ENCODE measurements around the gene TTYH3. TPM values are rescaled to one million over a fixed set of nuclear protein-coding genes. Genes with fewer than 3 reads are reported as not detected.

TTYH3 gene
- total and polyA plus RNA-seq, 2 of the 13 experiments (the other 11 are each of a cell fraction or from before 2014, with no cell fraction given), result 26.3 to 50.0 TPM

DNA sequence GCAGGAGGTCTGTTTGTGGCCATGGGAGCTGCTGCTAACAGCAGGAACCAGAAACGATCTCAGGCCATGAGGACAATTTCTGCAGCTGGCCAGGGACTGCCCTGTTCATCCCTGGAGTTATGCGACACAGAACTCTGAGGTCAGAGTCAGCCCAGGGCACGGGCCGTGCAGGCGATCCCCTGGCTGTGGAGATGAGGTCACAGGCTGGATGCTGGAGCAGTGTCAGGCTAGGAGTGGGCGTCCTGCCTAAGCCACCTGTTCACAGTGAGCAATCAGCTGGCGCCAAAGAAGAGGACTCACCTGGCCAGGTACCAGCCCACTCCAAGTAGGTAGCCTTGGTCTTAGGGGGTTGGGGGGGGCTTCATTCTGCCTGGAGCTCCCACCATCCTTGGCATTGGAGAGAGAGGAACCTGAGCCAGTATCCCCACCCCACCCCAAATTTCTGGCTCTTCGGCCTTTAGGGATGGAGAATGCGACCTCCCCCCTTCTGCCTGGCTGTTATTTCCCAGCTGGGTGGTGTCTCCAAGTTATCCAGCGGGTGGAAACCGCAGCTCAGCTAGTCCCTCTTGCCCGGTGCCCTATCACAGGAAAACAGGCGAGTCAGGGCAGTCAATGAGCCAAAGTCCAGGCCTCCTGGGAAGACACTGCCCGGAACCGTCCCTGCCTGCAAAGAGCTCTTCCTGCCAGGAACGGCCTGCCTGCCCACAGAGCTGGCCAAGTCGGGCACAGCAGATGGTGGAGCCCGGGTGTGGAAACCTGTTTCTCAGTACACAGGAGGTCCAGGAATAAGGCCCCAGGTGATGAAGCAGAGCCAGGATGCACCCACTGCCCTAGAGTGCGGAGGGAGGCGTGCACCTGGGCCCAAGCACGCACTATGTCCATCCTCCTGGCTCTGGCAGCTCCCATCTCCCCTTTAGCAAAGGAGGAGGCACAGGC lies 1.8 kb upstream of the TTYH3 start (continued):
- TF ChIP-seq, protein P1, sequence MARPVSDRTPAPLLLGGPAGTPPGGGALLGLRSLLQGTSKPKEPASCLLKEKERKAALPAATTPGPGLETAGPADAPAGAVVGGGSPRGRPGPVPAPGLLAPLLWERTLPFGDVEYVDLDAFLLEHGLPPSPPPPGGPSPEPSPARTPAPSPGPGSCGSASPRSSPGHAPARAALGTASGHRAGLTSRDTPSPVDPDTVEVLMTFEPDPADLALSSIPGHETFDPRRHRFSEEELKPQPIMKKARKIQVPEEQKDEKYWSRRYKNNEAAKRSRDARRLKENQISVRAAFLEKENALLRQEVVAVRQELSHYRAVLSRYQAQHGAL (CRISPR knock-in tag; IDR thresholded peaks at IDR 0.05; ENCODE audit: not compliant biosample characterization), result no peak
- TF ChIP-seq PHF5A (CRISPR knock-in tag; IDR thresholded peaks at IDR 0.05; ENCODE audit: low read depth, unreplicated experiment) (no peak), ZNF263 (CRISPR knock-in tag; IDR thresholded peaks at IDR 0.05) (no peak), RXRB (CRISPR knock-in tag; IDR thresholded peaks at IDR 0.05; ENCODE audit: borderline replicate concordance) (peak; percentile 48; the same call in 1 of the 2 replicates), ZNF775 (CRISPR knock-in tag; IDR thresholded peaks at IDR 0.05; ENCODE audit: borderline replicate concordance) (no peak), ZNF317 (CRISPR knock-in tag; IDR thresholded peaks at IDR 0.05) (peak; percentile 54; the same call in 1 of the 2 replicates), MTA3 (CRISPR knock-in tag; IDR thresholded peaks at IDR 0.05) (no peak), SOX6 (IDR thresholded peaks at IDR 0.05) (no peak), SOX6 (CRISPR knock-in tag; IDR thresholded peaks at IDR 0.05) (peak; percentile 29; the same call in 1 of the 2 replicates), ZSCAN22 (CRISPR knock-in tag; IDR thresholded peaks at IDR 0.05) (no peak), NFKB2 (CRISPR knock-in tag; IDR thresholded peaks at IDR 0.05; ENCODE audit: borderline replicate concordance) (peak; percentile 50; the same call in 1 of the 2 replicates), ZNF235 (CRISPR knock-in tag; IDR thresholded peaks at IDR 0.05; ENCODE audit: borderline replicate concordance) (no peak), KMT2A (CRISPR knock-in tag; IDR thresholded peaks at IDR 0.05) (no peak), NFE2 (CRISPR knock-in tag; IDR thresholded peaks at IDR 0.05) (no peak), ZNF569 (CRISPR knock-in tag; IDR thresholded peaks at IDR 0.05; ENCODE audit: borderline replicate concordance) (0 out of 2 replicates have a peak, but pooled peaks have one; percentile 29), ZFP36 (IDR thresholded peaks at IDR 0.05; ENCODE audit: borderline replicate concordance, low read depth, low read length, partially characterized antibody) (no peak), ZNF224 (CRISPR knock-in tag; IDR thresholded peaks at IDR 0.05) (0 out of 2 replicates have a peak, but pooled peaks have one; percentile 16), MEIS2 (CRISPR knock-in tag; IDR thresholded peaks at IDR 0.05) (no peak), NBN (conservative IDR thresholded peaks at IDR 0.05) (no peak)
- TF ChIP-seq, protein P2, sequence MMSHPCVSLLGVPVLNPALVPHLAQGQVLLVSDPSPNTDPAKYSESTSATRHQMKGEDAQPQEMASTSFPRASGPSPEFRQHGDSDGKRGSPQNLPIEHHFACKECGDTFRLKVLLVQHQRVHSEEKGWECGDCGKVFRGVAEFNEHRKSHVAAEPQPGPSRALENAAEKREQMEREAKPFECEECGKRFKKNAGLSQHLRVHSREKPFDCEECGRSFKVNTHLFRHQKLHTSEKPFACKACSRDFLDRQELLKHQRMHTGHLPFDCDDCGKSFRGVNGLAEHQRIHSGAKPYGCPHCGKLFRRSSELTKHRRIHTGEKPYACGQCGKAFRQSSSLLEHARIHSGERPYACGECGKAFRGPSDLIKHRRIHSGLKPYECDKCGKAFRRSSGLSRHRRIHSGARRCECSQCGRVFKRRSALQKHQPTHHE (CRISPR knock-in tag; IDR thresholded peaks at IDR 0.05; ENCODE audit: borderline replicate concordance), result no peak
- TF ChIP-seq, protein P3, sequence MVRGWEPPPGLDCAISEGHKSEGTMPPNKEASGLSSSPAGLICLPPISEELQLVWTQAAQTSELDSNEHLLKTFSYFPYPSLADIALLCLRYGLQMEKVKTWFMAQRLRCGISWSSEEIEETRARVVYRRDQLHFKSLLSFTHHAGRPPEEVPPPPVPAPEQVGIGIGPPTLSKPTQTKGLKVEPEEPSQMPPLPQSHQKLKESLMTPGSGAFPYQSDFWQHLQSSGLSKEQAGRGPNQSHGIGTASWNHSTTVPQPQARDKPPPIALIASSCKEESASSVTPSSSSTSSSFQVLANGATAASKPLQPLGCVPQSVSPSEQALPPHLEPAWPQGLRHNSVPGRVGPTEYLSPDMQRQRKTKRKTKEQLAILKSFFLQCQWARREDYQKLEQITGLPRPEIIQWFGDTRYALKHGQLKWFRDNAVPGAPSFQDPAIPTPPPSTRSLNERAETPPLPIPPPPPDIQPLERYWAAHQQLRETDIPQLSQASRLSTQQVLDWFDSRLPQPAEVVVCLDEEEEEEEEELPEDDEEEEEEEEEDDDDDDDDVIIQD (CRISPR knock-in tag; IDR thresholded peaks at IDR 0.05; ENCODE audit: low read depth), result no peak
- TF ChIP-seq, protein P4, sequence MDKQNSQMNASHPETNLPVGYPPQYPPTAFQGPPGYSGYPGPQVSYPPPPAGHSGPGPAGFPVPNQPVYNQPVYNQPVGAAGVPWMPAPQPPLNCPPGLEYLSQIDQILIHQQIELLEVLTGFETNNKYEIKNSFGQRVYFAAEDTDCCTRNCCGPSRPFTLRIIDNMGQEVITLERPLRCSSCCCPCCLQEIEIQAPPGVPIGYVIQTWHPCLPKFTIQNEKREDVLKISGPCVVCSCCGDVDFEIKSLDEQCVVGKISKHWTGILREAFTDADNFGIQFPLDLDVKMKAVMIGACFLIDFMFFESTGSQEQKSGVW (CRISPR knock-in tag; IDR thresholded peaks at IDR 0.05; ENCODE audit: borderline replicate concordance), result no peak
- TF ChIP-seq, protein P5, sequence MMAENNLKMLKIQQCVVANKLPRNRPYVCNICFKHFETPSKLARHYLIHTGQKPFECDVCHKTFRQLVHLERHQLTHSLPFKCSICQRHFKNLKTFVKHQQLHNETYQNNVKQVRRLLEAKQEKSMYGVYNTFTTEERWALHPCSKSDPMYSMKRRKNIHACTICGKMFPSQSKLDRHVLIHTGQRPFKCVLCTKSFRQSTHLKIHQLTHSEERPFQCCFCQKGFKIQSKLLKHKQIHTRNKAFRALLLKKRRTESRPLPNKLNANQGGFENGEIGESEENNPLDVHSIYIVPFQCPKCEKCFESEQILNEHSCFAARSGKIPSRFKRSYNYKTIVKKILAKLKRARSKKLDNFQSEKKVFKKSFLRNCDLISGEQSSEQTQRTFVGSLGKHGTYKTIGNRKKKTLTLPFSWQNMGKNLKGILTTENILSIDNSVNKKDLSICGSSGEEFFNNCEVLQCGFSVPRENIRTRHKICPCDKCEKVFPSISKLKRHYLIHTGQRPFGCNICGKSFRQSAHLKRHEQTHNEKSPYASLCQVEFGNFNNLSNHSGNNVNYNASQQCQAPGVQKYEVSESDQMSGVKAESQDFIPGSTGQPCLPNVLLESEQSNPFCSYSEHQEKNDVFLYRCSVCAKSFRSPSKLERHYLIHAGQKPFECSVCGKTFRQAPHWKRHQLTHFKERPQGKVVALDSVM (CRISPR knock-in tag; IDR thresholded peaks at IDR 0.05), result 0 out of 2 replicates have a peak, but pooled peaks have one; percentile 18

All from HepG2 (cell line).